GM21515 (cell line): ENCODE data around the gene SOX10.

Source experiments
- ATAC-seq: cut with Tn5 transposase; IDR thresholded peaks from one replicate; pipeline ENCODE4 v1.9.1; 2021; ENCODE audit not compliant: unreplicated experiment

SOX10 gene

DNA sequence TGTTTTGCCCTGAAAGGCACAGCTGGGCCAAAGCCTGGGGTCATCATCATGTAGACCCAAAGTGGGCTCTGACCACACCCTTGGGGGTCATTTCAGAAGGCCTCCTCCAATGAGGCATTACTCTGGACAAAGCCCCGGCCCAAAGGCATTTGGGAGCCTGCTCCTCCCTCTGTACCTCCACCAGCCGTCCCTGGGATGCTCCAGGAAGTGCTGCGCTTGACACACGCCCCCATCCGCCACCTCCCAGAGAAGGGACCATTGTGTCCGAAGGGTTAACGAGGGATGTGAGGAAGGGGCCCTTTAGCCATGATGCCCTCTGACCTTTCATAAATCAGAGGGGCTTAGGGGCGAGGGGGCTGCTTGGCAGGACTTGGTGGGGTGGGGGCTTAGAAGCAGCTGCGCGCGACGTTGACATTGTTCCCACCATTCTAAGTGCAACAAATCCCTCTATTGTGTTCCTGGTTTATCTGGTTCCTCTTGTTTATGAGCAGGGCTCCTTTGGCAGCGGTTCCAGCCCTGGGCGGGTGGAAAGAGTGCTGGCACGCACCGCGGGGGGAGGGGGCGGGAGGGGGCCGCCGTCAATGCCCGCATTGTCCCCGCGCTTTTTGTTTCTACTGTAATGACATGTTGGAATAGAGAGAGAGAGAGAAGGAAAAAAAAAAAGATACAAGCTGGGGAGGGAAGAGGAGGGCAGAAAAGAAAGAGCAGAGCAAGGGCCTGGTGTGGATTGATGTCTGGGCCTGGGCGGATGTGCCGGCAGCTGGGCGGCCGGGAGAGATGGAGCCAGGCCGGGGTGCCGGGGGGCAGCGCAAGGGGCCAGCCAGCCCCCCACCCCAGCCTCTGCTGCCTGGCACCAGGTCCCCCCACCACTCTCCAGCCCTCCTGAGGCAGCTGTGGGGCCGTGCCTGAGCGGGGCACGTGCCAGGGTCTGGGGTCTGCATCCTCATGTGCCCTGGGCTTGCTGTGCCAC lies 32.1 kb upstream of the SOX10 start:
- ATAC-seq: no peak

DNA sequence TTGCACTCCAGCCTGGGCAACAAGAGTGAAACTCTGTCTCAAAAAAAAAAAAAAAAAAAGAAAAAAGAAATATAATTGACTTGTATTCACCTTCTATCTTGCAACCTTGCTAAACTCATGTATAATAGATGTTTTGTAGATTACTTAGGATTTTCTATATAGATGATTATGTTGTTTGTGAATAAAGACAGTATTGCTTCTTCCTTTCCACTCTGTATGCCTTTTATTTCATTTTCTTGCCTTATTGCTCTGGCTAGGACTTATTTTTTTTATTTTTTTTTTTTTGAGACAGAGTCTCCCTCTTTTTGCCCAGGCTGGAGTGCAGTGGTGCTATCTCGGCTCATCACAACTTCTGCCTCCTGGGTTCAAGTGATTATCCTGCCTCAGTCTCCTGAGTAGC lies 29.7 kb upstream of the SOX10 start:
- ATAC-seq: no peak

DNA sequence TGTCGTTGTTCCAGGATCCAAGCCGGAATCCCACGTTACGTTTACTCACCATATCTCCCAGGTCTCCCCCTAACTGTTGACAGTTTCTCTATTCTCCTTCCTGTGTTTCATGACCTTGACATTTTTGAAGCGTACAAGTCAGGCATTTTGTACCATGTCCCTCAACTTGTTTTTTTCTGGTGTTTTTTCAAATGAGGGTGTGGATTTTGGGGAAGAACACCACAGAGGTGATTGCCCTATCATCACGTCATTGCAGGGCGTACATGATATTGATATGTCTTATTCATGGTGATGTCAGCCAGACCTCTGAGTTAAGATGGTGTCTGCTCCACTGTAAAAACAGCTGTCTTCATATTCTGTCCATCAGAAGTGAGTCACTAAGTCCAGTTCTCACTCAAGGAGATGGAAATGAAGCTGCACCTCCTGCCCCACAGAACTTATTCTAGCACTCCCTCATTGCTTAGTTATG lies 28.3 kb upstream of the SOX10 start:
- no peak for ATAC-seq

DNA sequence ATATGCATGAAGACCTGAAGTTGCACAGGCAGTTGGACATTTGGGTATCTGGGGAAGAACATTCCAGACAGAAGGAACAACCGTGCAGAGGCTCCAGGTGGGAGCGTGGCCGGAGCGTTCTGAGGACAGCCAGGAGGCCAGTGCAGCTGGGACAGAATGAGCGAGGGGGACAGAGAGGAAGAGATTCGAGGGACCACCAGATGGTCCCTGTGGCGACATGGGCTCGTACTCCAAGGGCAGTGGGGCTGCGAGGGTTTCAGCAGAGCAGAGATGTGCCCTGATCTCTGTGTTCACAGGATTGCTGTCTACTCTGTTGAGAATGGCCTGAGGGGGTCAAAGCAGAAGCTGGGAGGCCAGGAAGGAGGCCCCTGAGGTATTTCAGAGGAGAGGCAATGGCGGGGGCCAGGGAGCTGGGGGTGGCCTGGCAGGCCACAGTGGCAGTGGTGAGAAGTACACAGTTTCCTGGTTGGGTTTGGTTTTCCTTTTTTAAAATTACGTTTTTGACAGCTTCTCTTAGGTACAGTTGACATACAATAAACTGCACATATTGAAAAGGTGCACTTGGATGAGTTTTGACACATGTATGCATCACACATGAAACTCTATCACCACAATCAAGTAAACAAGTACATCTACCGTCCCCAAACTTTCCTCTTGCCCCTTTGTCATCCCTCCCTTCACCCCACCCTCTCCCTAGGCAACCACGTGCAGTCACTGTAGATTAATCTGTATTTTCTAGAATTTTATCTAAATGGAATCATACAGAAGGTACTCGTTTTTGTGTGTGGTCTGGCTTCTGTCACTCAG lies 24.8 kb upstream of the SOX10 start:
- ATAC-seq: no peak

DNA sequence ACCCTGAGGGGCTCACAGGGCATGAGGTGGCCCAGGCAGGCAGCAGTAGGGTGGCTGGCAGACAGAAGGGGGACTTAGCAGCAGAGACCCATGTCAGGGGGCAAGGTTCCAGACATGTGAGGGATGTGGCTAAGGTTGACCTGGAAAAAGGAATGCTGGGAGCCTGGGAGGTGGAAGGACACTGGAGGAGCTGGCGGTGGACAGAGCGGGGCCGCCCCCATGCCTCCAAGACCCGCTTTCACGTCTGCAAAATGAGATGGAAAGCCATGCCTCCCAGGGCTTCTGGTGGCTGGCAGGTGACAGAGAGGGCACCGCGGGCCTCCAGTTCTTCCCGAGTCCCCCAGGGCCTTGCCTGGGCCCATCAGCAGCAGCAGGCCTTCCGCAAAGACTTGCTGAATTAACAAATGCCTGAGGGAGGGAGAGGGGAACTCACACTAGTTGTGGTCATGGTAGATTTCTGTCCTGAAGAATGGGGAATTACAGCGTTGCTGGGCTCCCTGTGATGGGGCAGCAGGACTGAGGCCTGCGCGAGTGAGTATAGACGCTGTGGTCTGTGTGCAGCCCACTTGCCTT lies 23.1 kb upstream of the SOX10 start:
- no peak for ATAC-seq

DNA sequence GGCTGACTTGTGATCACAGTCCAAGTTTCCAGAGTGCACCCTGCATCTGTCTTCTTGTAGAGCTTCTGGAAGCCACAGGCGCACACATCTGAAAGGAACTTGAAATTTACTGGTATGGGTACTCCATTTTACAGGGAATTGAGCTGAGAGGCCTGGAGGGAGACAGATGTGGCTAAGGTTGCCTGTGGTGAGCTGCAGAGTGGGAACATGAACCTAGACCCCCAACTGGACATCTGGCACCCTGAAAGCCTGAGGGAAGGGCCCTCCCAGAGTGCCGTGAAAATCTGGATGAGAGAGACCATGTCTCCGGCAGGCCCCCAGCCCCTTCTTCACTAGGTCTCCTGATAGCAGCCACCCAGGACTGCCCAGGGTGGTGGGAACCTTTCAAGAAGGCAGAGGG lies 22.6 kb upstream of the SOX10 start:
- ATAC-seq: no peak

DNA sequence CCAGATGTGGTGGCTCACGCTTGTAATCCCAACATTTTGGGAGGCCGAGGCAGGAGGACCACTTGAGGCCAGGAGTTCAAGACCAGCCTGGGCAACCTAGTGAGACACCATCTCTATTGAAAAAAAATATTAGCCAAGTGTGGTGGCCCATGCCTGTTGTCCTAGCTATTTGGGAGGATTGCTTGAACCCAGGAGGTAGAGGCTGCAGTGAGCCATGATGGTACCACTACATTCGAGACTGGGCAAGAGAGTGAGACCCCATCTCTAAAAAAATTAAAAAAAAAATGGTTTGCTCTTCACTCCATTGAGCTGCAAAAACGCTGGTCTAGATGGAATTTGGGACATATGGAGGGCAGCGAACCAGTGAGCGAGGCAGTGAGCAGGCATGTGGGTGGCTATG lies 21.6 kb upstream of the SOX10 start:
- no peak for ATAC-seq

DNA sequence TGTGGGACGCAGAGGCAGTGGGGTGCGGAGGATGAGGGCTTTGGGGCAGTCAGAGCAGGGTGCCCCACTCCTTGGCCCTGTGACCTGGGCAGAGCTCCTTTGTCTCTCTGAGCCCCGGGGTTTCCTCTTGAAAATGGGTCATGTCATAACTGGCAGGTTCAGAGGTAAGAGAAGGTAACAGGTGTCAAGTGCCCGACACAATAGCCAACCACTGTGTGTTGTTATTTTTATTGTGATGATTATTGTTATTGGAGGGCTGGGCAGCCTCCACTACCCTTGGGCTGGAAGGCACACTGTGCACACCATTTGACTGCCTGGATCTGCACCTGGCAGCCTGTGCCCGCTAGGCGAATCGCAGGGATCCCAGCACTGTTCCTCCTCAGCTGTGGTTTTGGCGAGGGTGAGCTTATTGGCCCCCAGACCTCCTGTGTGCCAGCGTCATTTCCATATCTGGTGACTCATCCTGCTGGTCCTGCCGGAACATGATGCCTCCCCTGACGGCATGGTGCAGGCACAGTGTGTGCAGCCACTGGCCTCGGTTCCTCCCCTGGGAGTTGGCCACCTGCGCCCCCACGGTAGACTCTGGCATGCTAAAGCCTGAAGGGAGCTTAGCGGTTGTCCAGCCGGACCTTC lies 15.4 kb upstream of the SOX10 start:
- no peak for ATAC-seq

DNA sequence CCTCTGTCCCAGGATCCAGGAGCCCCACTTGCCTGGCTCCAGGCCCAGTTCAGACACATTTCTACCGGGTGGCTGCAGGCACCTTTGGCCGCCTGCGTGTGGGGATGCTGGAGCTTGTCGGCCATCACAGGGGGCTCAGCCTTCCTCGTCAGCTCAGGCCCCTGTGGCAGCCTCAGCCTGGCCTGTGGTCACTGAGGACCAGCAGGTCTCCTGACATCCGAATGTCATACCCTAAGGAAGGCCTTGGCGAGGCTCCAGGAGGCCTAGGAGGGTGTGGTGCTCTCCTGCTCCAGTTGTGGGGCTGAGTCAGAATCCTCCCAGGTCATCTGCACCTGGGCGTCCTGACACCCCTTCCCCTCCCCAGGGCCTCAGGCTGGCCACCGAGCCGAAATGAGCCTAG lies 14.9 kb upstream of the SOX10 start:
- no peak for ATAC-seq

DNA sequence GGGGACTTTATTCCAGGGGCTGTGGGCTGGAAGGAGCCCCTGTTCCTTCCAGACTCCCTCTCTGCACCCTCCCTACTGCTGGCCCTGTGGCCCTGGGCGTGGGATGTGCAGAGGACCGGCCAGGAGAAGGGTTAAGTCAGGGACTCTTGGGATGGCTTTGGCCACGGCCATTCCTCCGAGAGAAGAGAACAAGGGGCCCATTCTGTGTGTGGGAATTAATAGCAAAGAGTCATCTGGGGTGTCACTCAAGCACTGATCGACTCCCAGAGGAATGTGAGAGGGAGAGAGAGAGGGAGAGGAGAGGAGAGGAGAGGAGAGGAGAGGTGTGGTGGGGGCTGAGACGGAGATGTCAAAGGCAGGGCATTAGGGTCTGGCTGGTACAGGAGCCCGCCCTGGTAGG lies 14.2 kb upstream of the SOX10 start:
- ATAC-seq: no peak

DNA sequence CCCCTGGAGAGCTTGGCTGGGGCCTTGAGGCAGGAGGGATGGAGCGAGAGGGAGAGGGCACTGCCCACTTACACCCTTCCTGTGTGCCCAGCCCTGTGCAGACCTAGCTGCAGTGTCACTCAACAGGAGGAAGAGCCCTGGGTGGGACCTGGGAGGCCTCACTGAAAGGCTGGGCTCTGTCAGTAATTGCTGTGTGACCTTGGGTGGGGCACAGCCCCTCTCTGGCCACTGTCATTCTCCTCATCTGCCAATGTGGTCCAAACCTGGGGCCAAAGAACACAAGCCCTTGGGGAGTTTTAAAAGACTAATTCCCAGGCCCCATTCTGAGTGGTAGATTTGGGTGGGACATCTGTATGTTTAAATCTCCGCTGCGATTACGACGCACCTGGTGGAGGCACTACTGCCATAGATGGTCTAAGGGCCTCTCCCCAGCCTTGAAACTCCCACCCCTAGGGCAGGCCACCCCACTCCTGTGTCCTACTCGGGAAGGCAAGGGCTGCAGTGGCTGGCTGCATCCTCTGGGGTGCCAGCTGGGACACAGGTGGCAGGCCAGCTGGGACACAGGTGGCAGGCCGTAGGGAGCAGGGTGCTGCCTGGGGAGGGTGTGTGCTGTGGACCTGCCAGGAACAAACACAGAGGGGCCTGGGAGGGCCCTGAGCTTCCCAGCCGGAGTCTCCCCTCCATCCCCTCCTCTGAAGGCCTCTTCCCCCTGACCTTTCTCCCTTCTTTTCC lies 12.3 kb upstream of the SOX10 start:
- no peak for ATAC-seq

DNA sequence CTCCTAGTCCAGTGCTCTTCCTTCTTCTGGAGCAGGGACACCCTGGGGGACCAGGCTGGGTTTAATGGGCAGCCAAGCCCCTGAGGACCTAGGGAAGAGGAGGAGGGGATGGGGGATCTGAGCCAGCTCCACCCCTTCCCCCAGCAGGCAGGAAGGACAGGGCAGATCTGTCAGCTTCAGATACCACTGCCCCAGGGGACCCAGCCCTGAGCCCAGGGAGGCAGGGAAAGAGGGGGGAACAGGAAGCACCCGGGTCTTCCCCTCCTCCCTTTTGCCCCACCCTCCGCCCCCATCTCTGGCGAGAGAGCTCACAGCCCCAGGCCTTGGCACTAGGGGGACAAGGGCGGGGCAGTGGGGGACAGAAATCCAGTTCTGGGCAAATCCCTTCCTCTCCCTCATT lies 11.7 kb upstream of the SOX10 start:
- no peak for ATAC-seq

DNA sequence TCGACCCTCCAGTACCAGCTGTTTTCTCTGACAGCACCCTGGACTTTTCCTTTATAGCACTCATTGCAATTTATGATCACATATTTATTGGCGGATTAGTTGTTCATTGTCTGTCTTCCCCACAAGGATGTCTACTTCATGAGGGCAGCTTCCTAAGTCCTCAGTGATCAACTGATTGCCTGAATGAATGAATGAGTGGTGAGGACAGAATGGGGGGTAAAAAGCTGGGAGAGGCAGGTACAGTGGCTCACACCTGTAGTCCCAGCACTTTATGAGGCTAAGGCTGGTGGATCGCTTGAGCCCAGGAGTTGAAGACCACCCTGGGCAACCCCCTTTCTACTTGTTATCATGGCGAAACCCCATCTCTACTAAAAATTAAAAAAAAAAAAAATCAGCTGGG lies 11.1 kb upstream of the SOX10 start:
- ATAC-seq: no peak

DNA sequence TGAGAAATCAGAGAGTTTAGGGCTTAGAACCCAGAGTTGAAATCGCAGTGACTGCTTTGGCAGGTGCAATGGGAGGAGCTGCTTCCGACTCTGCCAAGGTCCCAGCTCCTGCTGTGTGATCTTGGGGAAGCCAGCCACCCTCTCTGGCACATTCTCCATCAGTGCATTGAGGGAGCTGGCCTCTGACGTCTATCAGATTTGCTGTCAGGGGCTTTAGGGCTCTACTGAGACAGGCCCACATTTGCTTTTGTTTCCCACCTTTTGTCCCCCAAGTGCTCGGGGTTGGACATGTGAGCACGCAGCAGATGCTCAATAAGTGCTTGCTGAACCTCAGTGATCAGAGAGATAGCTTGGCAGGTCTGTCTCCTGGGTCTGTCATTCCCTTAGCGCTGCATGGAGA lies 10.6 kb upstream of the SOX10 start:
- ATAC-seq: no peak

DNA sequence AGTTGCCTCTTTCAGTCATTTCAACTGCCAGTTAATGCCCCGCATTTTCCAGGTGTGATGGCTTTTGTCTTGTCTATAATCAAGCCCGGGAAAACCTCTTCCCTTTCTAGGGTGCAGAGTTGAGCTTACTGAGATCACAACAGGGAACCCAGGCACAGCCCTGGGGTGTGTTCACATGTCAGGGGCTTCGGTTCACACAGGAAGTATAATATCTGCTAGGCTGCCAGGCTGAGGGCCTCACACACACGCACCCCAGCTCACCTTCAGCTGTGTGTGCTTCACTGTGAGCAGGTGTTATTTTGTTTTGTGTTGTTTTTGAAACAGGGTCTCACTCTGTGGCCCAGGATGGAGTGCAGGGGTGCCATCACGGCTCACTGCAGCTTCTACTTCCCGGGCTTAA lies 9.7 kb upstream of the SOX10 start:
- no peak for ATAC-seq

DNA sequence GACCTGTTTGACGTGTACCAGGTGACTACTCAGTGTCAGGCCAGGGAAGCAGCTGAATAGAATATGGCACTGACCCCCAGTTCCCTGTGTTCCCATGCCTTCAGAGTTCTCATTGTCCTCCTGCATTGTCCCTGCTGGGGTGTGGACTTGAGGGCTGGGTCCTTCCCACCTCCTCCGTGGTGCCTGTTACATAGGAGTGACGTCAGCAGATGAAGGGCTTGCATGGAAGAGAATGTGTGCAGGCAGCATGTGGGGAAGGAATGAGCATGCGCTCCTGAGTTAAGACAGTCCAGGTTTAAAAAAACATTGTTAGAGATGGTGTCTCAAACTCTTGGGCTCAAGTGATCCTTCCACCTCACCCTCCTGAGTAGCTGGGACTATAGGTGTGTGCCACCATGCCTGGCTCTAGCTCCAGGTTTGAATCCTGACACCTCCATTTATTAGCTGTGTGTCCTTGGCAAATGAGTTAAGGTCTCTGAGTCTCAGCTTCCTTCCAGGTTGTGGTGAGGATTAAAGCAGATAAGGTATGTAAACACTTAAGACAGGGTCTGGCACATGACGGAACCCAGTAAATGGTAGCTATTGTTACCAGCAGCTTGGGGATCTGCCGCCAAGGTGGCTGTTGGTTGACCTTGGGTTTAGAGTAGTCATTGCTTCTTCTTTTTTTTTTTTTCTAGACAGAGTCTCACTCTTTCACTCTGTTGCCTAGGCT lies 7.5 kb upstream of the SOX10 start:
- ATAC-seq: no peak

DNA sequence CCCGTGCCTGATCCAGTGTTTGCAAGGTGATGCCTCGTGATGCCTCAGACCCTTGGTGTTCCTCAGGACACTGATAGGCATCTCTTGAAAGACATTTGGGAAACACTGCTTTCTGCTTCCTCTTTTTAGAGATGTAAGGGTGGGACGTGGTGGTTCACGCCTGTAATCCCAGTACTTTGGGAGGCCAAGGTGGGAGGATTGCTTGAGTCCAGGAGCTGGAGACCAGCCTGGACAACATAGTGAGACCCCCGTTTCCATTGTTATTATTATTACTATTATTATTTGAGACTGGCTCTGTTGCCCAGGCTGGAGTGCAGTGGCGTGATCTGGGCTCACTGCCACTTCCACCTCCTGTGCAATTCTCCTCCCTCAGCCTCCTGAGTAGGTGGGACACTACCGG lies 6.5 kb upstream of the SOX10 start:
- ATAC-seq: no peak

DNA sequence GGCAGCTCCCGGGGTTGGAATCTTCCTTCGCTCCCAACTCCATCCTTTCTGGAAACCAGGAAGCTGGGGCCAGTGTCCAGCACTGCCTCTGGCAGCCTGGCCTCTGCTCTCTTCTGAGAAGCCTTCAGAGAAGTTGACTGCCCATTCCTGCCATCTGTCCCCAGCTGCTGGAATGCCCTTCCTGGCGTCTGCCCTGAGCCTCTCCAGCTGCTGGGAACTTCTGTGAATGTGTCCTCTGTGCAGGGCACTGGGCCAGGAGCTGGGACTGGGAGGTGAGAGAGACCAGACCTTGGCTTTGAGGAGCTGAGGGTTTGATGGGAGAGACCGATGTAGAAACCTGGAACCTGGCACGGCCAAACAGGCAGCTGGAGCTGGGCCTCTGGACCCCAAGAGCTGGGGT lies 5.9 kb upstream of the SOX10 start:
- ATAC-seq: no peak

DNA sequence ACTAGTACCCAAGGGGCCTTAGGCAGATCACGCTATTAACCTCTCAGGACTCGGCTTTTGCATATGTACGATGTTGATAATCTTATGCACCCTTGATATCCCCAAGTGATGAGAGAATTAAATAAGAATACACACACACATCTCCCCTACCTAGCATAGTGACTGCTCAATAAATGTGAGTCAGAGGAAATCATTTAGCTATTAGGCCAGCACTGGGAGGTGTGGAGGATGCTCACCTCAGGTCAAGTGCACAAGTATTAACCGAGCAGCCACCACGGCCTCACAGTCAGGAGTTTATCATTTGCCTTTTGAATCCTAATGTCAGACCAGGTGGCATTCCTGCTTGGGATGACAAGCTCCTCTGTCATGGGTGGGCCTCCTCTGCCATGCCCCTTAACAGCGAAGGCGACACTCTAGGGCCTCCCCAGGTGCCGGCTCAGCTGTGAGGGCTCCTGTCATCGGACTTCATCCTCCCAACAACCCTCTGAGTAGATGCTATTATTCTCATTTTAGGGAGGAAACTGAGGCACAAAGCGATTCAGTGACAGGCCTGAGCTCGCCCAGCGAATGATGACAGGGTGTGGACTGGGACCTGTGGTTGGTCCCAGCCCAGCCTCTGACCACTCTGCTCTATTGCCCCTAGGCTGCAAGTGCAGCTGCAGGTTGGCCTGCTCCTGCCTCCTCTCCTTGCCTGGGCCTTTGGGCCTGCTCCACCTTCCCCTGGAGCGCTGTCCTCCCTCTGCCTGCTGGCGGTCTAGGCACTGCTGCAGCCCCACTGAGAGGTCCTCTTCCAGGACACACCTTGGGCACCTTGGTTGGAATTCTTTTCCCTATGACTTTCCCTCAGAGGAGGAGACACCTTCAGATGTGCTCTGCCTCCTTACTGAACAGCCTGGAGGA lies 5.0 kb upstream of the SOX10 start:
- ATAC-seq: no peak
